A549 (cell line): Measurements from ENCODE around the gene ANKRD33. TPM values are rescaled to one million over a fixed set of nuclear protein-coding genes. Genes with fewer than 3 reads are reported as not detected.

Experiments used
- ATAC-seq, 2 experiments: fragments of 200-7000 bp in 1 of 2; fragments of >200 bp in 1 of 2; cut with Nextera tagmentation in 1 of 2; cut with Tn5 transposase in 1 of 2; 3 replicates each; pipeline versions ENCODE4 v1.8.0 to v1.9.1; 2018 to 2020; ENCODE audit warnings: mild to moderate bottlenecking in 1 of 2, moderate library complexity in 1 of 2
- CTCF ChIA-PET: fragments of 300-600 bp; sonication (Branson Sonifier 250); formaldehyde crosslinking; extraction: SDS; loops from one replicate; lab custom pipeline; 2021; ENCODE audit warnings: antibody characterized with exemption, inconsistent platforms; lab: Yijun Ruan, JAX
- POLR2A ChIA-PET: fragments of 350-600 bp; formaldehyde crosslinking; extraction: SDS; loops from one replicate; lab custom pipeline; 2021; ENCODE audit warnings: antibody characterized with exemption, inconsistent platforms; lab: Yijun Ruan, JAX
- DNase-seq, 2 experiments: peaks; one replicate each; pipeline versions ENCODE4 v3.0.0 to v3.0.0-alpha.2; 2011 to 2016; ENCODE audit warnings: low read depth in 1 of 2, low spot score in 1 of 2
- FAIRE-seq: peaks from 2 replicates; lab custom pipeline; 2011; peaks lifted over from hg19 to GRCh38; lab: Jason Lieb, UNC
- H3K27ac ChIP-seq, 2 experiments: fragments of >200 bp; sonication (Bioruptor Twin); formaldehyde crosslinking; 3 replicates each; pipeline ENCODE4 v1.5.1; 2016 to 2017
- H3K4me1 ChIP-seq: fragments of >200 bp; sonication (Bioruptor Twin); formaldehyde crosslinking; 3 replicates; pipeline ENCODE4 v1.6.1; 2016
- H3K4me2 ChIP-seq: fragments of >200 bp; sonication (Bioruptor Twin); formaldehyde crosslinking; 3 replicates; pipeline ENCODE4 v1.6.1; 2016
- H3K4me3 ChIP-seq: fragments of >200 bp; sonication (Bioruptor Twin); formaldehyde crosslinking; 3 replicates; pipeline ENCODE4 v1.5.1; 2016
- H3K9me3 ChIP-seq: fragments of >200 bp; sonication (Bioruptor Twin); formaldehyde crosslinking; 3 replicates; pipeline ENCODE4 v1.6.1; 2016
- CBX8 ChIP-seq: fragments of 200-600 bp; sonication (generic); IDR thresholded peaks from 2 replicates; pipeline ENCODE4 v1.6.1; 2016
- CEBPB ChIP-seq, 2 experiments: fragments of >200 bp in 1 of 2; sonication (Bioruptor Twin) in 1 of 2; formaldehyde crosslinking in 1 of 2; IDR thresholded peaks; 2 replicates each; pipeline ENCODE4 v1.6.1; 2012 to 2016
- CHD2 ChIP-seq: fragments of 150-350 bp; IDR thresholded peaks from 2 replicates; pipeline ENCODE4 v1.6.1; 2014; ENCODE audit warnings: low read length; ENCODE audit not compliant: partially characterized antibody
- CHD4 ChIP-seq: fragments of 200-600 bp; sonication (generic); IDR thresholded peaks from 2 replicates; pipeline ENCODE4 v1.6.1; 2016; ENCODE audit warnings: antibody characterized with exemption, mild to moderate bottlenecking, borderline replicate concordance
- EP300 ChIP-seq, 2 experiments: fragments of >200 bp; sonication (Bioruptor Twin); formaldehyde crosslinking; IDR thresholded peaks; 2 replicates in 1 of 2; 3 replicates in 1 of 2; pipeline ENCODE4 v1.6.1; 2016 to 2017
- ESRRA ChIP-seq: fragments of 150-350 bp; IDR thresholded peaks from 2 replicates; pipeline ENCODE4 v1.6.1; 2014; ENCODE audit warnings: mild to moderate bottlenecking, low read length, borderline replicate concordance
- HDAC2 ChIP-seq: fragments of 200-600 bp; sonication (generic); IDR thresholded peaks from 2 replicates; pipeline ENCODE4 v1.6.1; 2016
- PHF8 ChIP-seq: fragments of 200-600 bp; sonication (generic); IDR thresholded peaks from 2 replicates; pipeline ENCODE4 v1.6.1; 2016; ENCODE audit warnings: low read depth, mild to moderate bottlenecking, antibody characterized with exemption, moderate library complexity, borderline replicate concordance
- POLR2A ChIP-seq: IDR thresholded peaks from 2 replicates; pipeline ENCODE4 v1.6.1; 2012; ENCODE audit warnings: mild to moderate bottlenecking, low read length
- RAD21 ChIP-seq, 2 experiments: fragments of >200 bp in 1 of 2; sonication (Bioruptor Twin) in 1 of 2; formaldehyde crosslinking in 1 of 2; IDR thresholded peaks in 1 of 2; conservative IDR thresholded peaks in 1 of 2; 2 replicates in 1 of 2; 3 replicates in 1 of 2; pipeline ENCODE4 v1.6.1; 2012 to 2018; ENCODE audit warnings: inconsistent platforms in 1 of 2
- RARB ChIP-seq: fragments of 250-450 bp; sonication (Bioruptor Pico); IDR thresholded peaks from 2 replicates; pipeline ENCODE4 v1.8.0; 2021; ENCODE audit warnings: mild to moderate bottlenecking, moderate library complexity
- RCOR1 ChIP-seq: fragments of 150-350 bp; IDR thresholded peaks from 2 replicates; pipeline ENCODE4 v1.6.1; 2014; ENCODE audit warnings: antibody characterized with exemption, low read length, low read depth
- RNF2 ChIP-seq: fragments of 200-600 bp; sonication (generic); IDR thresholded peaks from 2 replicates; pipeline ENCODE4 v1.6.1; 2016; ENCODE audit warnings: low read depth, mild to moderate bottlenecking, antibody characterized with exemption, moderate library complexity, borderline replicate concordance
- WGBS: methylation state at CpG from one replicate; pipeline ENCODE4 v1.1.6; 2017; ENCODE audit errors: missing lambda C conversion rate; 5-methylcytosine and 5-hydroxymethylcytosine counted together
- polyA plus RNA-seq, 4 experiments: library from polyadenylated mRNA; depleted of rRNA in 3 of 4; stranded (reverse); fragments of >200 nt; fragmentation: RNase III in 1 of 4; extraction: RNeasy Plus Mini Kit Qiagen cat#74134 plus additional on column Dnase treatment in 1 of 4; gene quantifications; 2 replicates in 3 of 4; 3 replicates in 1 of 4; pipeline ENCODE4 v1.2.3, GENCODE V29; 2011 to 2017
- TF ChIP-seq, protein P1 (sequence below): IDR thresholded peaks from 2 replicates; pipeline ENCODE4 v1.6.1; 2012
- TF ChIP-seq, protein P2 (sequence below): fragments of 250-450 bp; sonication (Bioruptor Pico); IDR thresholded peaks from 2 replicates; pipeline ENCODE4 v1.5.0; 2021; ENCODE audit warnings: mild to moderate bottlenecking, moderate library complexity, borderline replicate concordance
- TF ChIP-seq, protein P3 (sequence below): fragments of 150-350 bp; IDR thresholded peaks from 2 replicates; pipeline ENCODE4 v1.6.1; 2014; ENCODE audit warnings: low read depth, mild to moderate bottlenecking, low read length

ANKRD33 gene
- polyA plus RNA-seq, 2 of the 4 experiments (the other 2 are of a cell fraction): not detected

DNA sequence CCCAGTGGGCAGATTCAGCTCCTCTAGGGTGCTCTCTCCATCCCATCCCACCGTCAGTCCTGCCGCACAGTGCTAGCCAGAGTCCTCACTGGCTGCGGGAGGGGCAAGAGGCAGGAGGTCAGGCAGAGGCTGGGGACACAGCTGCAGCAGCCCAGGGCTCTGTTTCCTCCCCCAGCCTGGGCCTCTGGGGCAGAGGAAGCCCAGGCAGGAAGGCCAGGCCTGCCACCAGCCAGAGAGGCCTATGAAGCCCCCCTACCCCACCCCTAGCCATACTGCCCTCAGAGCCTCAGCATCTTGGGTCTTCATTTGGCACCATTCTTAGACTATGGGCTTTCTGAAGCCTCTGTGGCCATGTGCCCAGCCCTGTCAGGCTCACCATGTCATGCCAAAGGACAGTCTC is 22.8 kb downstream of the ANKRD33 start:
- Histone ChIP-seq H3K4me2 (no peak overlapping the region), H3K4me1 (no peaks in the 10 kb centered on the region), H3K4me3 (no peak overlapping the region)
- DNase-seq (no peak), ATAC-seq (no peak)
- WGBS: 79% methylated on average over 2 of the region's 3 CpGs
- CTCF ChIA-PET: interaction anchor here (1.0 kb wide), 1 partner anchor 13 kb away, joined by 4 read pairs; no protein-coding TSS in a partner anchor
- POLR2A ChIA-PET: no interaction called here
- no peak for TF ChIP-seq CEBPB (IDR thresholded peaks at IDR 0.05)
- TF ChIP-seq RCOR1: no peak
- TF ChIP-seq, all 56 proteins: peak for 0
- Histone ChIP-seq H3K27ac (no peak overlapping the region), H3K9me3 (no peaks in the 10 kb centered on the region)
- FAIRE-seq: no peak

DNA sequence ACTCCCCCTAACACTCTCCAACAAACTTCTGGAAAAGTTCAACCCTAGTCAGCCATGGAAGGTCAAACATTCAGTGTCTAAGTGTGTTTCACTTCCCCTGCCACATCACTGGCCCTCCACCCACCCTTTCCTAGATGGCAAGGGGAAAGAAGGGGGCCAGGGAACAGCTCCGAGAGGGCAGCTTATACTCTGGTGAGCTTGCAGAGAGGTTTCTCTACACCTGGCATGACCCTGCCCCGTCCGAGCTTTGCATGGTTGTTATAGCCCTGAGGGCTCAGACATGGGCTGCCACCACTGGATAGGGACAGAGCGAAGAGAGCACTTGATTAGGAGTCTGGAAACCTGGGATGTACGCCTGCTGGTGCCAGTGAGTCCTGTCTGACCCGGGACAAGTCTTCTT is 23.4 kb downstream of the ANKRD33 start:
- H3K27ac ChIP-seq: no peak overlapping the region
- CTCF ChIA-PET: interaction anchor here (1.0 to 1.3 kb wide), 3 partner anchors 13 to 69 kb away, joined by 3 to 4 read pairs (median 3); no protein-coding TSS in a partner anchor
- no peak overlapping the region for H3K4me2 ChIP-seq
- FAIRE-seq: no peak
- POLR2A ChIA-PET: no interaction called here
- H3K4me3 ChIP-seq: no peak overlapping the region
- no peak for ATAC-seq
- TF ChIP-seq ESRRA: no peak
- TF ChIP-seq EP300 (IDR thresholded peaks at IDR 0.05): no peak
- TF ChIP-seq, protein P1, sequence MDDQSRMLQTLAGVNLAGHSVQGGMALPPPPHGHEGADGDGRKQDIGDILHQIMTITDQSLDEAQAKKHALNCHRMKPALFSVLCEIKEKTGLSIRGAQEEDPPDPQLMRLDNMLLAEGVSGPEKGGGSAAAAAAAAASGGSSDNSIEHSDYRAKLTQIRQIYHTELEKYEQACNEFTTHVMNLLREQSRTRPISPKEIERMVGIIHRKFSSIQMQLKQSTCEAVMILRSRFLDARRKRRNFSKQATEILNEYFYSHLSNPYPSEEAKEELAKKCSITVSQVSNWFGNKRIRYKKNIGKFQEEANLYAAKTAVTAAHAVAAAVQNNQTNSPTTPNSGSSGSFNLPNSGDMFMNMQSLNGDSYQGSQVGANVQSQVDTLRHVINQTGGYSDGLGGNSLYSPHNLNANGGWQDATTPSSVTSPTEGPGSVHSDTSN: no peak
- no peak for TF ChIP-seq PHF8
- TF ChIP-seq, all 56 proteins: peak for 0
- Histone ChIP-seq H3K4me1 (no peaks in the 10 kb centered on the region), H3K9me3 (no peaks in the 10 kb centered on the region)
- WGBS: 72% methylated on average over 6 of the region's 6 CpGs
- DNase-seq: no peak

DNA sequence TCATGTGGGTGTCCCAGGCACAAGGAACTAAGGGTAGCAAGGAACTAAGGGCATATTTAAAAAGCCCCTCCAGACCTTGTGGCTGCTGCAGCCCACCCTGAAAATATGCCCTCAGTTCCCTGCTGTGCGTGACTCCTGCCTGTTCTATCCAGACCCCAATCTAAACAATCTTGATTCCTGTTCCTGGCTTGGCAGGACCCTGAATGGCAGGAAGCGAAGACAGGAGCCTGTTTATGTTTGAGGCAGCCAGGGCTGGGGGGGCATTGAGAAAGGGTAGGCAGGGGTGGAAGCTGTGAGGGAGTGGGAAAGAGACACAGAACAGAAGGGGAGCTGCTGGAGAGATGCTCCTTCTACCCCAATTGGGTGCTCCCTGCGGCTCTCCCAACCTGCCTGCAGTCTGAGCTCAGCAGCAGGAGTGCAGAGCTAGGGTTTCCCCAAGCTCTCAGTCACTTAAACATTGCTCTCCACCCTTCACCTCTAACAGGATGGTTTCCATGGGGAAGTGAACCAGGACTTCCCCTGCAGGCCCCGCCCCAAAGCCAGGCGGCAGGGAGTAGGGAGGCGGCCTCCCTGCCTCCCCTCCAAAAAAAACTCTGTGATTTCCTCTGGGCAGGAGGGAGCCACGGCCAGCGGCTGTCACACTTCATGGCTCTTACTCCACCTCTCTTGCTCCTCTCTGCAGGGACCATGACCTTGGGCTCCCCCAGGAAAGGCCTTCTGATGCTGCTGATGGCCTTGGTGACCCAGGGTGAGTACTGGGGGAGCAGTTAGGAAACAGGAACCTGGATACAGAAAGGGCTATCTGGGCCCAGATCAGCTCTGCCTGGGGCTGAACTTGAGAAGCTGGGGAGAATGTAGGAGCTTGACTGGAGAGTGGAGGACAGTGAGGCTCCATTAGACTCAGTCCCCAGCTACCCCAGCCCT is 24.1 kb downstream of the ANKRD33 start:
- Histone ChIP-seq H3K27ac (no peak overlapping the region), H3K4me1 (no peaks in the 10 kb centered on the region), H3K4me3 (no peak overlapping the region), H3K9me3 (no peaks in the 10 kb centered on the region), H3K4me2 (no peak overlapping the region)
- DNase-seq: no peak
- WGBS: 59% methylated on average over 8 of the region's 8 CpGs
- ChIA-PET CTCF (interaction anchor here (1.0 to 3.5 kb wide), 11 partner anchors 11 to 491 kb away, joined by 3 to 31 read pairs (median 4); no protein-coding TSS in a partner anchor), POLR2A (no interaction called here)
- no peak for FAIRE-seq
- peak in 1 of 2 experiments; percentile 36; a peak in 3 of 6 replicates for ATAC-seq
- TF ChIP-seq RAD21 (conservative IDR thresholded peaks at IDR 0.05 in 1 of 2, IDR thresholded peaks at IDR 0.05 in 1 of 2) (no peak), POLR2A (no peak)

DNA sequence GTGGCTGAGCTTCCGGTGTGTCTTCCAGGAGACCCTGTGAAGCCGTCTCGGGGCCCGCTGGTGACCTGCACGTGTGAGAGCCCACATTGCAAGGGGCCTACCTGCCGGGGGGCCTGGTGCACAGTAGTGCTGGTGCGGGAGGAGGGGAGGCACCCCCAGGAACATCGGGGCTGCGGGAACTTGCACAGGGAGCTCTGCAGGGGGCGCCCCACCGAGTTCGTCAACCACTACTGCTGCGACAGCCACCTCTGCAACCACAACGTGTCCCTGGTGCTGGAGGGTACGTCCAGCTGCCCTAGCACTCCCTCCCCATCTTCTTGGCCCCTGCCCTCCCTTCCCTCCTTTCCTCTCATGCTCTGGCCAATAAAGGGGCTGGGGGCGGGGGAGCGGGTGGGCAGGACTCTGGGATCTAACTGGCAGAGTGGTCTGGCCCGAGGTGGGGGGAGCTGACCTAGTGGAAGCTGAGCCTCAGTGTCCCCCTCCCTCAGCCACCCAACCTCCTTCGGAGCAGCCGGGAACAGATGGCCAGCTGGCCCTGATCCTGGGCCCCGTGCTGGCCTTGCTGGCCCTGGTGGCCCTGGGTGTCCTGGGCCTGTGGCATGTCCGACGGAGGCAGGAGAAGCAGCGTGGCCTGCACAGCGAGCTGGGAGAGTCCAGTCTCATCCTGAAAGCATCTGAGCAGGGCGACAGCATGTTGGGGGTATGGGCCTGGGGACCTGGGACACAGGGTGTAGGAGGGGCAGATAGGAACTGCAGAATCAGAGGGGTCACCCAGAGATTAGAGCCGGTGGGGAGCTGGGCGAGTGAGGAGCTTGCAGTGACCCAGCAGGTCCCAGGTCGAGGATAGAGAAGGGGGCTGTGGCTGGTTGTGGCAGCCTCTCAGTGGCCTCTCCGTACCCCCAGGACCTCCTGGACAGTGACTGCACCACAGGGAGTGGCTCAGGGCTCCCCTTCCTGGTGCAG is 25.4 kb downstream of the ANKRD33 start:
- POLR2A ChIA-PET: no interaction called here
- CTCF ChIA-PET: interaction anchor here (1.0 to 3.5 kb wide), 9 partner anchors 10 to 492 kb away, joined by 3 to 31 read pairs (median 4); no protein-coding TSS in a partner anchor
- Histone ChIP-seq H3K4me2 (no peak overlapping the region), H3K4me3 (no peak overlapping the region), H3K9me3 (no peaks in the 10 kb centered on the region), H3K4me1 (no peaks in the 10 kb centered on the region), H3K27ac (no peak overlapping the region)
- FAIRE-seq: no peak
- ATAC-seq: peak in 1 of 2 experiments; percentile 37; a peak in 3 of 6 replicates
- WGBS: 77% methylated on average over 24 of the region's 30 CpGs
- DNase-seq: no peak
- no peak for TF ChIP-seq ESRRA
- TF ChIP-seq, protein P2, sequence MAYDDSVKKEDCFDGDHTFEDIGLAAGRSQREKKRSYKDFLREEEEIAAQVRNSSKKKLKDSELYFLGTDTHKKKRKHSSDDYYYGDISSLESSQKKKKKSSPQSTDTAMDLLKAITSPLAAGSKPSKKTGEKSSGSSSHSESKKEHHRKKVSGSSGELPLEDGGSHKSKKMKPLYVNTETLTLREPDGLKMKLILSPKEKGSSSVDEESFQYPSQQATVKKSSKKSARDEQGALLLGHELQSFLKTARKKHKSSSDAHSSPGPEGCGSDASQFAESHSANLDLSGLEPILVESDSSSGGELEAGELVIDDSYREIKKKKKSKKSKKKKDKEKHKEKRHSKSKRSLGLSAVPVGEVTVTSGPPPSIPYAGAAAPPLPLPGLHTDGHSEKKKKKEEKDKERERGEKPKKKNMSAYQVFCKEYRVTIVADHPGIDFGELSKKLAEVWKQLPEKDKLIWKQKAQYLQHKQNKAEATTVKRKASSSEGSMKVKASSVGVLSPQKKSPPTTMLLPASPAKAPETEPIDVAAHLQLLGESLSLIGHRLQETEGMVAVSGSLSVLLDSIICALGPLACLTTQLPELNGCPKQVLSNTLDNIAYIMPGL (CRISPR knock-in tag): no peak
- no peak for TF ChIP-seq CBX8
- TF ChIP-seq RARB (CRISPR knock-in tag): no peak
- TF ChIP-seq RNF2: no peak
- TF ChIP-seq HDAC2: no peak
- no peak for TF ChIP-seq CHD4
- TF ChIP-seq, protein P3, sequence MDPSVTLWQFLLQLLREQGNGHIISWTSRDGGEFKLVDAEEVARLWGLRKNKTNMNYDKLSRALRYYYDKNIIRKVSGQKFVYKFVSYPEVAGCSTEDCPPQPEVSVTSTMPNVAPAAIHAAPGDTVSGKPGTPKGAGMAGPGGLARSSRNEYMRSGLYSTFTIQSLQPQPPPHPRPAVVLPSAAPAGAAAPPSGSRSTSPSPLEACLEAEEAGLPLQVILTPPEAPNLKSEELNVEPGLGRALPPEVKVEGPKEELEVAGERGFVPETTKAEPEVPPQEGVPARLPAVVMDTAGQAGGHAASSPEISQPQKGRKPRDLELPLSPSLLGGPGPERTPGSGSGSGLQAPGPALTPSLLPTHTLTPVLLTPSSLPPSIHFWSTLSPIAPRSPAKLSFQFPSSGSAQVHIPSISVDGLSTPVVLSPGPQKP: no peak
- TF ChIP-seq CHD2: no peak
